Psoas muscle (tissue), 8 donors: ENCODE results near the gene PCNX1. TPM values are rescaled to one million over a fixed set of nuclear protein-coding genes. Genes with fewer than 3 reads are reported as not detected.

Experiments
- ATAC-seq, 4 donors: fragments of 200-7000 bp; cut with Tn5 transposase; one replicate each; pipeline ENCODE4 v1.9.1; 2020; ENCODE audit warnings: moderate library complexity in 3 of 4, mild to moderate bottlenecking in 2 of 4
- DNase-seq, 2 donors: peaks; one replicate each; pipeline ENCODE4 v3.0.0-alpha.2; 2020
- H3K27ac ChIP-seq: fragments of 200-600 bp; one replicate; pipeline ENCODE4 v1.8.0; 2022
- H3K27me3 ChIP-seq, 3 donors: fragments of 200-600 bp in 1 of 3; one replicate each; pipeline versions ENCODE4 v1.6.1 to v1.8.0; 2013 to 2022; ENCODE audit warnings: low read length in 2 of 3, mild to moderate bottlenecking in 2 of 3, moderate library complexity in 1 of 3; ENCODE audit not compliant: insufficient read depth in 3 of 3
- H3K36me3 ChIP-seq, 2 donors: fragments of 200-600 bp in 1 of 2; one replicate each; pipeline versions ENCODE4 v1.6.1 to v1.8.0; 2013 to 2022; ENCODE audit warnings: low read depth in 1 of 2, mild to moderate bottlenecking in 1 of 2, moderate library complexity in 1 of 2; ENCODE audit not compliant: insufficient read depth in 1 of 2
- H3K4me1 ChIP-seq: fragments of 200-600 bp; one replicate; pipeline ENCODE4 v1.8.0; 2022
- H3K4me3 ChIP-seq: fragments of 200-600 bp; one replicate; pipeline ENCODE4 v1.8.0; 2022; ENCODE audit warnings: mild to moderate bottlenecking
- H3K9me3 ChIP-seq: fragments of 200-600 bp; one replicate; pipeline ENCODE4 v1.8.0; 2022
- CTCF ChIP-seq: fragments of 200-600 bp; IDR thresholded peaks from one replicate; pipeline ENCODE4 v1.8.0; 2022; ENCODE audit warnings: antibody characterized with exemption
- WGBS, 3 donors: extraction: QIAGEN DNeasy Blood & Tissue Kit; methylation state at CpG; one replicate each; pipeline versions ENCODE4 v1.1.6 to v1.1.7; 2013; 5-methylcytosine and 5-hydroxymethylcytosine counted together
- intact Hi-C, 2 donors: fragments of 100-400 bp; cut with DNase I; formaldehyde crosslinking; loops; one replicate each; pipeline versions ENCODE4 v1.11.0 to v1.14.2; 2022
- polyA plus RNA-seq, 3 donors: library from polyadenylated mRNA; stranded (reverse); fragments of 200-250 nt; gene quantifications; one replicate each; pipeline ENCODE4 v1.2.3, GENCODE V29; 2013
- total RNA-seq, 4 donors: library from RNA; stranded (reverse); fragmentation: NEBNext Ultra II Directional in 2 of 4; extraction: Animal tissue kit (Norgen Biotek cat#: 25700) in 2 of 4; gene quantifications; one replicate each; pipeline versions ENCODE4 v1.2.1 to v1.2.4, GENCODE V29; 2021 to 2023
- donor health status: healthy with polysubstance abuse.
- donor health status: DM: no; HTN: no; CAD: no; lungs with moderate emphysema.
- donor health status: Bipolar disorder and iron deficiency.
- donor health status: healthy.
- donor health status: DM: yes; HTN: yes; CAD: no.
- donor health status: DM: no; HTN: no; CAD: no.
- donor health status: DM: no; HTN: no; CAD: no.
- donor health status: DM: yes; HTN: yes; CAD: no.

Gene PCNX1
- total and polyA plus RNA-seq, 7 donors: 5.2 to 48.1 (median 29.1) TPM

GRCh38 chr14:71135496-71135895, 228.2 kb downstream of the PCNX1 start:
- Histone ChIP-seq H3K27me3 (no peaks in the 10 kb centered on the region), H3K36me3 (no peaks in the 10 kb centered on the region), H3K4me1 (no peaks in the 10 kb centered on the region), H3K27ac (no peak overlapping the region), H3K4me3 (no peak overlapping the region), H3K9me3 (no peaks in the 10 kb centered on the region)
- no peak for ATAC-seq
- 97 to 100% (median 97%) methylated on average over 2 of the region's 2 CpGs for WGBS, 3 donors
- no peak for TF ChIP-seq CTCF
- no peak for DNase-seq
- intact Hi-C loops: no loop called here

GRCh38 chr14:71135911-71136310, 228.7 kb downstream of the PCNX1 start:
- H3K36me3 ChIP-seq: no peaks in the 10 kb centered on the region
- intact Hi-C loops: no loop called here
- no peak overlapping the region for H3K27ac ChIP-seq
- no peak for TF ChIP-seq CTCF
- H3K9me3 ChIP-seq: no peaks in the 10 kb centered on the region
- no peak overlapping the region for H3K4me3 ChIP-seq
- H3K4me1 ChIP-seq: no peaks in the 10 kb centered on the region
- H3K27me3 ChIP-seq: no peaks in the 10 kb centered on the region
- WGBS, 3 donors: 87 to 93% (median 89%) methylated on average over 4 of the region's 4 CpGs
- ATAC-seq: no peak
- no peak for DNase-seq

GRCh38 chr14:71136386-71137060, 229.3 kb downstream of the PCNX1 start:
- H3K27me3 ChIP-seq: no peaks in the 10 kb centered on the region
- H3K4me3 ChIP-seq: no peak overlapping the region
- no peaks in the 10 kb centered on the region for H3K4me1 ChIP-seq
- no peak overlapping the region for H3K27ac ChIP-seq
- WGBS, 3 donors: 82 to 83% (median 82%) methylated on average over 9 of the region's 9 CpGs
- no peak for TF ChIP-seq CTCF
- DNase-seq (no peak), ATAC-seq (no peak)
- intact Hi-C loops: no loop called here
- no peaks in the 10 kb centered on the region for H3K36me3 ChIP-seq
- no peaks in the 10 kb centered on the region for H3K9me3 ChIP-seq

GRCh38 chr14:71137536-71138447, 230.5 kb downstream of the PCNX1 start:
- intact Hi-C loops: no loop called here
- DNase-seq (no peak), ATAC-seq (no peak)
- H3K36me3 ChIP-seq: no peaks in the 10 kb centered on the region
- H3K9me3 ChIP-seq: no peaks in the 10 kb centered on the region
- H3K27ac ChIP-seq: no peak overlapping the region
- no peaks in the 10 kb centered on the region for H3K4me1 ChIP-seq
- TF ChIP-seq CTCF: no peak
- H3K4me3 ChIP-seq: no peak overlapping the region
- H3K27me3 ChIP-seq: no peaks in the 10 kb centered on the region
- WGBS, 3 donors: 80 to 81% (median 81%) methylated on average over 5 of the region's 5 CpGs
